ENCODE results near the gene SNRPD2. TPM values are rescaled to one million over a fixed set of nuclear protein-coding genes. Genes with fewer than 3 reads are reported as not detected.
"Not testable (repeated sequence)": the region's sequence is repeated elsewhere in the genome, so short reads cannot be mapped to it uniquely, and the experiment has no call there.

The SNRPD2 gene
- total RNA-seq, 1 donor, result 139 TPM

DNA sequence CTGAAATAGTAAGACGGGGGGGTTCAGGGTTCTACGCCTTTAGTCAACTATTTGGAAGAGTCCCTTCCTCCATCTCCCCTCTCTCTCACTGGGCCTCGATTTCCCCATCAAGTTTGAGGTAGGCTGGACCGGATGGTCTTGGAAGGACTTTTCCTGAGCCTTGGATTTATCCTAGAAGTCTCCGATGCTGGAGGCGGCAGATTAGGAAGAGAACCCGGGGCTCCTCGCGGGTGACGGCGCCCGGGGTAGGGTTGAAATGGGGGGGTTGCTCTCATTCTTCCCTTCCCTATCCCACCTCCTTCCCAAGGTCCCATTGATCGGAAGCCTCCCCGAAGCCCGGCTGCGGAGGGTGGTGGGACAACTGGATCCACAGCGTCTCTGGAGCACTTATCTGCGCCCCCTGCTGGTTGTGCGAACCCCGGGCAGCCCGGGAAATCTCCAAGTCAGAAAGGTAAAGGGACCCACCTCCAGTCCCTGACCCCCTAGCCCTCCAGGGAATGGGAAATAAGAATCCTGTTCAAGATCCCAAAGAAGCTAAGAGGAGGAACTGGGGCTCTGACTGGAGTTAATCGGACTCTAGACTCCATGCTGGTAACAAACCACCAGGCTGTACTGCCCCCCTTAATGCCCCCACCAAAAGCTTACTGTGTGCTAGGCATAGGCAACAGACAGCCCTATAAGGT is 1.5 kb upstream of the SNRPD2 start:
- peak; percentile 94 for DNase-seq (ENCODE audit: insufficient read length, low spot score, missing footprints)
- peaks cover 12% of the 10 kb centered on the region for H3K36me3 ChIP-seq (ENCODE audit: insufficient read depth, low read length)

DNA sequence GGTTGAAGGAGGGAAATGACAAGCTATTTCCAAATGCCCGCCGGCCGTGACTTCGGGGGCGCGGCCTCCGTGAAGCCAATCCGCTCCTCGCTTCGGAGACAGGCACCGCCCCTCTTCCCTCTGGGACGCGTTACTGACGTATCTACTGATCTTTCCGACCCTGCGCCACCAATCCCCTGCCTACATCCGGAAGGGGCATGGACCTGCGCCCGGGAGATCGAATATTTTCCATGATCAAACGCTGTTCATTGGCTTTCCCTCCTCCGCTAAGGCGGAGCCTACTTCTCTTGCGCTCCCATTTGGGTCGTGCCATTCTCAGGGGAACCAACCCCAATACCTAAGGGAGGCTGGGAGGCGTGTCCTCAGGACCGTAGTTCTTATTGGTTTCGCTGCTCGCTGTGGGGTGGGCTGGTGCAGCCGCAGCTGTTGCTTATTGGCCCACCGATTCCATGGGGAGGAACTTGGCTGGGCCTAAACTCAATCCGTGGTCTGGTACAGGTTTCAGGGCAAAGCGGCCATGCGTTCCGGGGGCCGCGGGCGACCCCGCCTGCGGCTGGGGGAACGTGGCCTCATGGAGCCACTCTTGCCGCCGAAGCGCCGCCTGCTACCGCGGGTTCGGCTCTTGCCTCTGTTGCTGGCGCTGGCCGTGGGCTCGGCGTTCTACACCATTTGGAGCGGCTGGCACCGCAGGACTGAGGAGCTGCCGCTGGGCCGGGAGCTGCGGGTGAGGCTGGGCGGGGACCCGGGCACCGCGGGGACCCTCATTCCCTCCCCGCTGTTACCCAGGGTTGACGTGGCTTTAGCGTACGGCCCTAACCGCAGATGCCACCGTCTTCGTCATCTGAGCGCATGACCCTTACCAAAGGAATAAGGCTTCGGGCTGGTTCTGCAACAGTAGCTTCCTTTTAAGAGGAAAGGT is 693 bp upstream of the SNRPD2 start, which contains the start of gene QPCTL:
Gene QPCTL (plus strand): TSS at position 480 of the 919 bp plus-strand sequence. CDS start 38 bp downstream, at position 518.
- Histone ChIP-seq H4K20me1 (ENCODE audit: insufficient read depth, low read length) (peaks cover 9% of the 10 kb centered on the region), H3K4me1 (ENCODE audit: insufficient read depth, low read length) (peaks cover 14% of the 10 kb centered on the region), H3K27me3 (ENCODE audit: insufficient read depth, low read length) (no peaks in the 10 kb centered on the region), H3K4me3 (ENCODE audit: insufficient read depth, low read length) (peak within 1 kb of the TSS; percentile 99), H3K9me3 (ENCODE audit: low read depth, low read length) (no peaks in the 10 kb centered on the region), H3K4me2 (ENCODE audit: insufficient read depth, low read length) (peak within 1 kb of the TSS; percentile 100), H3K79me2 (ENCODE audit: insufficient read depth, low read length) (peaks cover 32% of the 10 kb centered on the region), H3K36me3 (ENCODE audit: insufficient read depth, low read length) (peaks cover 17% of the 10 kb centered on the region), H3K27ac (ENCODE audit: low read depth, low read length) (peak within 1 kb of the TSS; percentile 93), H2AFZ (ENCODE audit: low read length) (peak within 1 kb of the TSS; percentile 95)
- DNase-seq (ENCODE audit: insufficient read length, low spot score, missing footprints), result peak; percentile 99
- TF ChIP-seq, protein P1, sequence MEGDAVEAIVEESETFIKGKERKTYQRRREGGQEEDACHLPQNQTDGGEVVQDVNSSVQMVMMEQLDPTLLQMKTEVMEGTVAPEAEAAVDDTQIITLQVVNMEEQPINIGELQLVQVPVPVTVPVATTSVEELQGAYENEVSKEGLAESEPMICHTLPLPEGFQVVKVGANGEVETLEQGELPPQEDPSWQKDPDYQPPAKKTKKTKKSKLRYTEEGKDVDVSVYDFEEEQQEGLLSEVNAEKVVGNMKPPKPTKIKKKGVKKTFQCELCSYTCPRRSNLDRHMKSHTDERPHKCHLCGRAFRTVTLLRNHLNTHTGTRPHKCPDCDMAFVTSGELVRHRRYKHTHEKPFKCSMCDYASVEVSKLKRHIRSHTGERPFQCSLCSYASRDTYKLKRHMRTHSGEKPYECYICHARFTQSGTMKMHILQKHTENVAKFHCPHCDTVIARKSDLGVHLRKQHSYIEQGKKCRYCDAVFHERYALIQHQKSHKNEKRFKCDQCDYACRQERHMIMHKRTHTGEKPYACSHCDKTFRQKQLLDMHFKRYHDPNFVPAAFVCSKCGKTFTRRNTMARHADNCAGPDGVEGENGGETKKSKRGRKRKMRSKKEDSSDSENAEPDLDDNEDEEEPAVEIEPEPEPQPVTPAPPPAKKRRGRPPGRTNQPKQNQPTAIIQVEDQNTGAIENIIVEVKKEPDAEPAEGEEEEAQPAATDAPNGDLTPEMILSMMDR (IDR thresholded peaks at IDR 0.05; ENCODE audit: extremely low read depth, low read depth, low read length), result no peak

More for the DNA sequence above, 1.5 kb upstream of the SNRPD2 start:
- Histone ChIP-seq H3K79me2 (ENCODE audit: insufficient read depth, low read length) (peaks cover 32% of the 10 kb centered on the region), H3K4me1 (ENCODE audit: insufficient read depth, low read length) (peaks cover 14% of the 10 kb centered on the region), H3K4me3 (ENCODE audit: insufficient read depth, low read length) (peak overlapping the region; percentile 99), H2AFZ (ENCODE audit: low read length) (peak overlapping the region; percentile 86), H3K27me3 (ENCODE audit: insufficient read depth, low read length) (no peaks in the 10 kb centered on the region), H3K4me2 (ENCODE audit: insufficient read depth, low read length) (peak overlapping the region; percentile 100), H3K9me3 (ENCODE audit: low read depth, low read length) (no peaks in the 10 kb centered on the region), H4K20me1 (ENCODE audit: insufficient read depth, low read length) (peaks cover 9% of the 10 kb centered on the region), H3K27ac (ENCODE audit: low read depth, low read length) (peak overlapping the region; percentile 93)
- TF ChIP-seq, protein P1 (IDR thresholded peaks at IDR 0.05; ENCODE audit: extremely low read depth, low read depth, low read length), result peak; percentile 96

DNA sequence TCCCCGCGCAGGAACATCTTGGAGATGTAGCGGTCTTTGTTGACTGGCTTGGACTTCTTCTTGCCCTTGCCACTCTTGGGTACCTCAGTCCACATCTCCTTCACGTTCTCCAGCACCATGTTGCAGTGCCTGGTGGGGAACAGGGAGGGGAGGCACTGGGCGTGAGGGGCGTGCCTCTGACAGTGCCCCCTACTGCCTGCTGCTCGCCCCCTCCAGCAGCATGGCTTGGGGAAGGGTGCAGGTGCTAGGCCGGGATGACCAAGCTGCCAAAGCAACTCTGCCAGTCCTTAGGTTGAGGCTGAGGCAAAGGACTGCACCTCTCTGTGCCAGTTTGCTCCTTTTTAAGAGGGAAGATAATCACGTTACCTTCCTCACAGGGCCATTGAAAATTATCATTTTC is 4.2 kb downstream of the SNRPD2 start:
- no peak overlapping the region for H3K4me2 ChIP-seq (ENCODE audit: insufficient read depth, low read length)
- H3K4me3 ChIP-seq (ENCODE audit: insufficient read depth, low read length), result no peak overlapping the region
- H3K36me3 ChIP-seq (ENCODE audit: insufficient read depth, low read length), result peaks cover 34% of the 10 kb centered on the region
- H2AFZ ChIP-seq (ENCODE audit: low read length), result no peak overlapping the region
- peaks cover 21% of the 10 kb centered on the region for H3K79me2 ChIP-seq (ENCODE audit: insufficient read depth, low read length)
- H3K27me3 ChIP-seq (ENCODE audit: insufficient read depth, low read length), result no peaks in the 10 kb centered on the region
- TF ChIP-seq, protein P1 (IDR thresholded peaks at IDR 0.05; ENCODE audit: extremely low read depth, low read depth, low read length), result no peak
- DNase-seq (ENCODE audit: insufficient read length, low spot score, missing footprints), result peak; percentile 14
- H3K4me1 ChIP-seq (ENCODE audit: insufficient read depth, low read length), result peaks cover 6% of the 10 kb centered on the region
- H3K27ac ChIP-seq (ENCODE audit: low read depth, low read length), result no peak overlapping the region
- H3K9me3 ChIP-seq (ENCODE audit: low read depth, low read length), result no peaks in the 10 kb centered on the region
- peaks cover 4% of the 10 kb centered on the region for H4K20me1 ChIP-seq (ENCODE audit: insufficient read depth, low read length)

DNA sequence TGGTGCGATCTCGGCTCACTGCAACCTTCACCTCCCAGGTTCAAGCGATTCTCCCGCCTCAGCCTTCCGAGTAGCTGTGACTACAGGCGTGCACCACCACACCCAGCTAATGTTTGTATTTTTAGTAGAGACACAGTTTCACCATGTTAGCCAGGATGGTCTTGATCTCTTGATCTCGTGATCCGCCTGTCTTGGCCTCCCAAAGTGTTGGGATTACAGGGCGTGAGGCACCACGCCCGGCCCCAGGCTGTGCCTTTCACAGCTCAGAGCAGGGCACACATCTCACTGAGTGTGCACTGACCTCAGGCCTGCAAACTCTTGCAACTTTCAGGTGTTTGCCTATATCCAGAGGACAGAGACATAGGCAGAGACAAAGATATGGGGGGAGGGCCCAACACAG is 6.7 kb downstream of the SNRPD2 start:
- H3K4me2 ChIP-seq (ENCODE audit: insufficient read depth, low read length); H3K9me3 ChIP-seq (ENCODE audit: low read depth, low read length); DNase-seq (ENCODE audit: insufficient read length, low spot score, missing footprints); H2AFZ ChIP-seq (ENCODE audit: low read length); H4K20me1 ChIP-seq (ENCODE audit: insufficient read depth, low read length); H3K27ac ChIP-seq (ENCODE audit: low read depth, low read length); H3K79me2 ChIP-seq (ENCODE audit: insufficient read depth, low read length); H3K4me1 ChIP-seq (ENCODE audit: insufficient read depth, low read length); H3K4me3 ChIP-seq (ENCODE audit: insufficient read depth, low read length); H3K27me3 ChIP-seq (ENCODE audit: insufficient read depth, low read length): not testable (repeated sequence)
- H3K36me3 ChIP-seq (ENCODE audit: insufficient read depth, low read length), result peaks cover 34% of the 10 kb centered on the region

Data from osteoblast (primary cell).